OCI-LY7 (cell line): ENCODE data around the gene ITGA5. TPM values are rescaled to one million over a fixed set of nuclear protein-coding genes. Genes with fewer than 3 reads are reported as not detected.

Source experiments
- BruUV-seq: library from RNA; stranded (reverse); fragments of 400-500 nt; replicated peaks from 2 replicates; lab custom pipeline; 2021; lab: Mats Ljungman, UMichigan
- CTCF ChIA-PET: fragments of 300-600 bp; sonication (Branson Sonifier 250); formaldehyde crosslinking; loops from one replicate; lab custom pipeline; 2022; ENCODE audit warnings: antibody characterized with exemption; ENCODE audit not compliant: unreplicated experiment; lab: Charles Lee
- POLR2A ChIA-PET: fragments of 300-600 bp; sonication (Branson Sonifier 250); formaldehyde crosslinking; loops from one replicate; lab custom pipeline; 2022; ENCODE audit warnings: antibody characterized with exemption; lab: Charles Lee
- DNase-seq: peaks from one replicate; pipeline ENCODE4 v3.0.0-alpha.2; 2015; ENCODE audit warnings: low spot score
- H2AFZ ChIP-seq: fragments of 200-600 bp; sonication (generic), shearing (Covaris generic); 2 replicates; pipeline ENCODE4 v1.6.1; 2014; ENCODE audit warnings: mild to moderate bottlenecking, antibody characterized with exemption, low read length, moderate library complexity
- H3K27ac ChIP-seq: fragments of 200-600 bp; sonication (generic); 2 replicates; pipeline ENCODE4 v1.5.1; 2014; ENCODE audit warnings: mixed run types, low read depth, mild to moderate bottlenecking, moderate library complexity, low read length, inconsistent platforms; ENCODE audit not compliant: poor library complexity, severe bottlenecking
- H3K36me3 ChIP-seq: fragments of 200-600 bp; sonication (generic); 2 replicates; pipeline ENCODE4 v1.6.1; 2014; ENCODE audit warnings: mild to moderate bottlenecking, antibody characterized with exemption, low read length, moderate library complexity, mixed read lengths; ENCODE audit not compliant: insufficient read depth
- H3K4me1 ChIP-seq: fragments of 200-600 bp; sonication (generic); 2 replicates; pipeline ENCODE4 v1.5.1; 2014; ENCODE audit warnings: mild to moderate bottlenecking, low read length; ENCODE audit not compliant: insufficient read depth, poor library complexity, severe bottlenecking
- H3K4me2 ChIP-seq: fragments of 200-600 bp; sonication (generic); 2 replicates; pipeline ENCODE4 v1.6.1; 2014; ENCODE audit warnings: mild to moderate bottlenecking, low read length
- H3K4me3 ChIP-seq: fragments of 200-600 bp; sonication (generic); 2 replicates; pipeline ENCODE4 v1.5.1; 2014; ENCODE audit warnings: mild to moderate bottlenecking, low read depth, low read length; ENCODE audit not compliant: poor library complexity, severe bottlenecking
- H3K79me2 ChIP-seq: fragments of 200-600 bp; sonication (generic); 2 replicates; pipeline ENCODE4 v1.6.1; 2016; ENCODE audit warnings: low read depth, mild to moderate bottlenecking, low read length, moderate library complexity, mixed read lengths; ENCODE audit not compliant: insufficient read depth
- H3K9me2 ChIP-seq: fragments of 200-600 bp; sonication (generic); 2 replicates; pipeline ENCODE4 v1.6.1; 2016; ENCODE audit warnings: mild to moderate bottlenecking, low read length, mixed read lengths; ENCODE audit not compliant: insufficient read depth
- H3K9me3 ChIP-seq: fragments of 200-600 bp; sonication (generic); 2 replicates; pipeline ENCODE4 v1.6.1; 2014; ENCODE audit warnings: mild to moderate bottlenecking, mixed run types, low read length, mixed read lengths
- H4K20me1 ChIP-seq: fragments of 200-600 bp; sonication (generic); 2 replicates; pipeline ENCODE4 v1.6.1; 2014; ENCODE audit warnings: mild to moderate bottlenecking, antibody characterized with exemption, low read length, moderate library complexity, mixed read lengths; ENCODE audit not compliant: insufficient read depth
- CTCF ChIP-seq: fragments of 200-600 bp; sonication (generic); conservative IDR thresholded peaks from 2 replicates; pipeline ENCODE4 v1.5.1; 2014; ENCODE audit warnings: mild to moderate bottlenecking, antibody characterized with exemption, low read length, moderate library complexity, mixed read lengths
- EZH2phosphoT487 ChIP-seq: fragments of 200-600 bp; sonication (generic); IDR thresholded peaks from 2 replicates; pipeline ENCODE4 v1.6.1; 2018; ENCODE audit warnings: low read depth, borderline replicate concordance, mild to moderate bottlenecking, mixed run types, antibody characterized with exemption, low read length, moderate library complexity, mixed read lengths
- intact Hi-C: fragments of 100-400 bp; cut with micrococcal nuclease; formaldehyde crosslinking; loops from one replicate; pipeline ENCODE4 v1.10.0; 2022; ENCODE audit not compliant: unreplicated experiment
- total RNA-seq, 2 experiments: library from RNA; depleted of rRNA in 1 of 2; stranded (reverse); fragments of >200 nt in 1 of 2; shearing (Covaris generic) in 1 of 2; gene quantifications; 2 replicates each; pipeline ENCODE4 v1.2.3, GENCODE V29; 2014 to 2022

The ITGA5 gene
- total RNA-seq, 2 experiments from 2014 or later: 0.06 to 0.34 TPM

- Histone ChIP-seq H3K9me3 (no peaks in the 10 kb centered on the region), H4K20me1 (no peaks in the 10 kb centered on the region), H3K79me2 (no peaks in the 10 kb centered on the region), H2AFZ (no peak overlapping the region), H3K36me3 (no peaks in the 10 kb centered on the region), H3K9me2 (no peaks in the 10 kb centered on the region), H3K4me1 (peaks cover 17% of the 10 kb centered on the region), H3K4me2 (no peak overlapping the region), H3K4me3 (no peak overlapping the region), H3K27ac (no peak overlapping the region)
- TF ChIP-seq EZH2phosphoT487 (no peak), CTCF (no peak)
- intact Hi-C loops: no loop called here
- no peak for DNase-seq
- ChIA-PET CTCF (no interaction called here), POLR2A (no interaction called here)
- BruUV-seq: no TSS peak
Observed at GRCh38 chr12:54376596-54376995, 42.5 kb downstream of the ITGA5 start.

GRCh38 chr12:54375259-54375579 is 43.8 kb downstream of the ITGA5 start:
- TF ChIP-seq EZH2phosphoT487 (no peak), CTCF (no peak)

GRCh38 chr12:54374562-54375258 is 44.4 kb downstream of the ITGA5 start:
- Histone ChIP-seq H3K79me2 (no peaks in the 10 kb centered on the region), H3K4me2 (no peak overlapping the region), H3K9me3 (no peaks in the 10 kb centered on the region), H3K4me1 (peaks cover 13% of the 10 kb centered on the region), H3K4me3 (no peak overlapping the region), H4K20me1 (no peaks in the 10 kb centered on the region), H3K27ac (no peak overlapping the region), H3K9me2 (no peaks in the 10 kb centered on the region), H3K36me3 (no peaks in the 10 kb centered on the region), H2AFZ (no peak overlapping the region)
- intact Hi-C loops: no loop called here
- no peak for DNase-seq
- CTCF ChIA-PET: no interaction called here
- POLR2A ChIA-PET: interaction anchor here (1.2 kb wide), 1 partner anchor 159 kb away, joined by 3 read pairs; no protein-coding TSS in a partner anchor
- no peak for TF ChIP-seq CTCF
- no peak for TF ChIP-seq EZH2phosphoT487
- BruUV-seq: no TSS peak

More at GRCh38 chr12:54375259-54375579, 43.8 kb downstream of the ITGA5 start:
- H3K79me2 ChIP-seq: no peaks in the 10 kb centered on the region
- no peaks in the 10 kb centered on the region for H3K9me3 ChIP-seq
- H4K20me1 ChIP-seq: no peaks in the 10 kb centered on the region
- H3K9me2 ChIP-seq: no peaks in the 10 kb centered on the region
- no peak for DNase-seq
- no peak overlapping the region for H3K4me3 ChIP-seq
- no peaks in the 10 kb centered on the region for H3K36me3 ChIP-seq
- POLR2A ChIA-PET: interaction anchor here (1.2 kb wide), 1 partner anchor 159 kb away, joined by 3 read pairs; no protein-coding TSS in a partner anchor
- intact Hi-C loops: no loop called here
- CTCF ChIA-PET: no interaction called here
- no peak overlapping the region for H2AFZ ChIP-seq
- peaks cover 17% of the 10 kb centered on the region for H3K4me1 ChIP-seq
- no peak overlapping the region for H3K27ac ChIP-seq
- BruUV-seq: no TSS peak
- no peak overlapping the region for H3K4me2 ChIP-seq
